SH-SY5Y (cell line): Measurements from ENCODE around the gene GTF2B.

Source experiments
- GATA2 ChIP-seq: IDR thresholded peaks from 2 replicates; pipeline ENCODE4 v1.6.1; 2011; ENCODE audit warnings: mild to moderate bottlenecking, low read depth, low read length
- GATA3 ChIP-seq: IDR thresholded peaks from 2 replicates; pipeline ENCODE4 v1.6.1; 2011; ENCODE audit warnings: low read depth, mild to moderate bottlenecking, low read length, moderate library complexity

DNA sequence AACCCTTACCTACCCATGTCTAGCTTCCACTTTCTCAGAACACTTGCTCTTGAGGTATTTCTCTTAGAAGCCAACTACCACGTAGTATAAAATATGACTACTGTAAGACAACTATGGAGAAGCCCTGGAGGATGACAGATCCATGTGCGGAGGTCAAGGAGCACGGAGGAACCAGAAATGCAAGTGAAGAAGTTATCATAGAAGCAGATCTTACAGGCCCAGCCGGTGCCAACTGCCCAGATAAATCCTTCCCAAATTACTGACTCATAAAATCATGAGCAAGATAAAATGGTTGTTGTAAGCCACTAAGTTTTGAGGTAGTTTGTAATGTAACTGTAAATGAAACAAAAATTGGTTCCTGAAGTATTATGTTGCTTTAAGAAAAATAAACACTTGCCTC lies 12.6 kb downstream of the GTF2B start:
- no peak for TF ChIP-seq GATA3
- TF ChIP-seq GATA2, result no peak; the same call in 1 of the 2 replicates
